Inflammatory macrophage treated with lipopolysaccharide for 4 hours (primary cell): ENCODE measurements around the gene ATR.
"Not testable (repeated sequence)": the region's sequence is repeated elsewhere in the genome, so short reads cannot be mapped to it uniquely, and the experiment has no call there.

Experiments used
- DNase-seq: peaks from one replicate; pipeline ENCODE4 v3.0.0-alpha.2; 2020

The ATR gene

GRCh38 chr3:142578329-142579223 lies at the start of gene ATR:
Gene ATR (minus strand): TSS chr3:142578733. CDS start chr3:142578704, 29 bp downstream.
- peak; percentile 99 for DNase-seq

DNA sequence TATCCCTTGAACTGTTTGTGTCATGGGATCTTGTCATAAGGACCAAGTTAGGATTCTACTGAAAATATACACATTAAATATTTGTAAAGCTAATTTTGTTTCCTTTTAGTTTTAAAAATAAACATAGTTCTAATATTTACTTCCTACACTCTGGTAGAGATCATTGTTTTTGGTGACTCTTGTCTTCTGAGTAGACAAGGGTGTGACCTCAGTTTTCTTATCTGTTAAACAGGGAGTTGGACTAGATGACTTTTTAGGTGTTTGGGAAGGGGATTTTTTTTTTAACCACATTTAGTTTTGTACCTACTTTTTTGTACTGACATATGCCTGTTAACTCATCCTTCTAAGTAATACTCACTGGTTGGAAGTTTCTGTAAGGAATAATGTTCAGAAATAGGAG lies 48.4 kb upstream of the ATR start:
- no peak for DNase-seq

DNA sequence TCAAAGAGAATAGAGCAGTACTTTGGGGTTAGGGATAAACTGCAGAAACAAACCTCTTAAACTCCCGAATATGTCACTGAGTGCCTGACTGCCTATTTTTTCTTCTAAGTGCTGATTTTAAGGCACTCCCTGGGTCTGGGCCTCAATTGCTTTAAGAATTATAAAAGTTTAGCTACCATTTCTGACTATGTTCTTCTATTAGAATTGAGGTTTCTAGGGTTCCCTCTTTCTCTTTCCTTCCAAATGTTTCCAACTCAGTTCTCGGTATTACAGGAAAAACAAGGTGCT lies 46.6 kb upstream of the ATR start:
- DNase-seq: no peak

- no peak for DNase-seq
Measured at GRCh38 chr3:142624341-142625152, 46.0 kb upstream of the ATR start.

- no peak for DNase-seq
Measured at GRCh38 chr3:142623194-142623593, 44.7 kb upstream of the ATR start.

DNA sequence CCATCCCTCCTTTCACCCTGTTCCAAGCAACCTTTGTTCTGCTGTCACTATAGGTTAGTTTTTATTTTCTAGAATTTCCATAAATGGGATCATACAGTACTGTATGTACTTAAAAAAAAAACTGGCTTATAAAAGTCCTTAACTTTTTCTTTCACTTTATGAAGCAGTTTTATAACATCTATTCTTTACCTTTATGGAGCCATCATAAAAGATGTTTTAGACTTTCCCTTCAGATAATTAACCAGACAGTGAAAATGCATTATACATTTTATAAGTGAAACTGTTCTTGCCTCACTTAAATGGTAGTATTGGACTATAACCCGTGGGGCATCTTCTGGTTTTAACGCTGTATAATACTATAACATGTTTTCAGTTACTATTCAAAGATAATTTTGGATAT lies 43.9 kb upstream of the ATR start:
- no peak for DNase-seq

GRCh38 chr3:142618917-142619461 lies 40.5 kb upstream of the ATR start:
- no peak for DNase-seq

GRCh38 chr3:142615171-142615570 lies 36.6 kb upstream of the ATR start:
- no peak for DNase-seq

DNA sequence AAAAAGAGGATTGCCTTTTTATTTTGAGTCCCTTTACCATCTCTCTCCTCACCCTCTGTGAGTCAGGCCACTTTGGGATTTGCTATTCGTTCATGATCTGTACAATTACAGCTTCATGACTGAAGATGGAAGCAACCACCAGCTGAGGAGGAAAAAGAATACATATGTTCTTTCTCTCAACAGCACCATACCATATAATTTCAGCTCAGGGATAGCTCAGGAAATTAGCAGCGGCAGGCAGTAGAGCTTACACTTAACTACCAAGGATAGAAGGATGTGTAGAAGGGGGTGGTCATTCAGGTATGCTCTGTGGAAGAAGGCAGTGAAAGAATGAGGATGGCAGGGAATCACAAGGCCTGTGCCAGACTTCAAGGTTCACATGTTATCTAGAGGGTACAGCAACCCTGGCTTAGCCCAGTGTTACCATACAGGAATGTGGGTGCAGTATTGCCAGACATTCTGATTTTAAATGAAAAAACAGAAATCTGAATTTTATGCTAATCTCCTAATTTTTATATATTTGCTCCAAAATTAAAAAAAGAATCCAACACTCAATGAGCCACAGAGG lies 35.6 kb upstream of the ATR start:
- no peak for DNase-seq

GRCh38 chr3:142613491-142613890 lies 35.0 kb upstream of the ATR start:
- no peak for DNase-seq

DNA sequence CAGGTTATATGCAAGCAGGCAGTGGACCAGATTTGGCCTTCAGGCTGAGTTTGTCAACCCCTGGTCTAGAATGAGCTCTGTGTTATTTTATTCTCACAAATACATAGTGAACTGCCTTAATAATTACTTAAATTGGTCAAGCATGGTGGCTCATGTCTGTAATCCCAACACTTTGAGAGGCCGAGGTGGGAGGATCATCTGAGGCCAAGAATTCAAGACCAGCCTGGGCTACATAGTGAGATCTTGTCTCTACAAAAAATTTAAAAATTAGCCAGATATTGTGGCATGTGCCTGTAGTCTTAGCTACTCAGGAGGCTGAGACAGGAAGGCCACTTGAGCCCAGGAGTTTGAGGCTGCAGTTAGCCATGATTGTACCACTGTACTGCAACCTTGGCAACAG lies 32.7 kb upstream of the ATR start:
- DNase-seq: no peak

- DNase-seq: no peak
Measured at GRCh38 chr3:142609136-142609535, 30.6 kb upstream of the ATR start.

DNA sequence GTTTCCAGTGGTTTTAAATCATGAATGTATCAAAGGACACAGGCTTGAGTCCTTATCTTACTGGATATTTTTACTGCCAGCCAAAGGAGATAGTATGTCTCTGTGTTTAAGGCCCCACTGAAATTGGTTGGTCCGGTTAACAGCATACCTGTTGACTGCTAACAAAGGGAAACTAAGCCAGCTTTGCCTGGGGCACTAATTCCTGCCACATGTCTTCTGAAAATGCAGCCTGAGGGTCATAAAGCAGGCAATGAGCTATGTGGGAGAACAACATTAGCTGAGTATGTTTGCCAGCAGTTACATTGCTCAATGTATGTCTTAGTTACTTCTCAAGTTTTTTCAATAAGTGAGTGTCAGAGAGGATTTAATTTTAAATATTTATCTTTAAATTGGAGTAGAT lies 30.1 kb upstream of the ATR start:
- DNase-seq: no peak

- no peak for DNase-seq
Measured at GRCh38 chr3:142604940-142605339, 26.4 kb upstream of the ATR start.

DNA sequence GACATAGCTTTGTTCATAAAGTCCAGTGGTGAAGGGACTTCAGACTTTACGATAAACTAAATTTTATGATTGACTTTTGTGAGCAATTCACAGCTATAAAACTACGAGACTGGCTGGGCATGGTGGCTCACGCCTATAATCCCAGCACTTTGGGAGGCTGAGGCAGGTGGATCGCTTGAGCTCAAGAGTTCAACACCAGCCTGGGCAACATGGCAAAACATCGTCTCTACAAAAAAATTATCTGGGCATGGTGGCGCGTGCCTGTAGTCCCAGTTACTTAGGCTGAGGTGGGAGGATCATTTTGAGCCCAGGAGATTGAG lies 24.8 kb upstream of the ATR start:
- not testable (repeated sequence) for DNase-seq

GRCh38 chr3:142602619-142603385 lies 24.3 kb upstream of the ATR start:
- DNase-seq: no peak

DNA sequence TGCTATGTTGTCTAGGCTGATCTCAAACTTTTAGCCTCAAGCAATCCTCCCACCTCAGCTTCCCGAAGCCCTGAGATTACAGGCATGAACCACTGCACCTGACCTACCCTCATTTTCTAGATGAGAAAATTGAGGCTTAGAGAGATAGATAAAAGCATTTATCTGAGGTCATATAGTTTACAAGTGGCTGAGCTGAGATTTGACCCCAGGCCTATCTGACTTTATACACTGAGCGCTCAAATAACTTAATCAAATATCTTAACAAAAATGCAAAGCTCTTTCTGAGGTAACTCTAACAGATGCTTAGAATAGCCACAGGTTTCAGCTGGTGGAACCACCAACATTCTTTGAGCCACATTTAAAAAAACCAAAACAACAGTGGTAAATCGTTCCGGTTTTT lies 23.2 kb upstream of the ATR start:
- DNase-seq: no peak

GRCh38 chr3:142597906-142598305 lies 19.4 kb upstream of the ATR start:
- DNase-seq: no peak

GRCh38 chr3:142596726-142597088 lies 18.2 kb upstream of the ATR start:
- no peak for DNase-seq

GRCh38 chr3:142595951-142596725 lies 17.6 kb upstream of the ATR start, which contains the start of gene PLS1:
Gene PLS1 (plus strand): TSS chr3:142596393. CDS start chr3:142664238, 67,845 bp downstream.
- DNase-seq: peak; percentile 75

DNA sequence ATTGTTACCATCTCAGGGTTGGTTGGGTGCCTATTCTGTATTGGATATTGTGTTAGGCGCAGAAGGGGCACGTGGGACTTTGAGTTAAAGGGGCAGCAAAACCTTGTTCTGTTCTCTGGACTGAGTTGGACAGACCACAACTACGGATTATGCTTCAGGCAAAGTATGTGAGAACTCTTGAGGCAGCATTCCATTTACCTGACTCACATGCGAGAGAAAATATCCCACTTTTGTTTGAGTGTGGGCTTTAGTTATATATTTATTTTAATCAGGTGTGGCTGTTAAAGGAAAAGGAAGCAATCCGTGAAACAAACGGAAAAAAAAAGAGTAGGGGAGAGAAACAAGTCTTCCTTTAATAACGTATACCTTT lies 17.0 kb upstream of the ATR start:
- no peak for DNase-seq

DNA sequence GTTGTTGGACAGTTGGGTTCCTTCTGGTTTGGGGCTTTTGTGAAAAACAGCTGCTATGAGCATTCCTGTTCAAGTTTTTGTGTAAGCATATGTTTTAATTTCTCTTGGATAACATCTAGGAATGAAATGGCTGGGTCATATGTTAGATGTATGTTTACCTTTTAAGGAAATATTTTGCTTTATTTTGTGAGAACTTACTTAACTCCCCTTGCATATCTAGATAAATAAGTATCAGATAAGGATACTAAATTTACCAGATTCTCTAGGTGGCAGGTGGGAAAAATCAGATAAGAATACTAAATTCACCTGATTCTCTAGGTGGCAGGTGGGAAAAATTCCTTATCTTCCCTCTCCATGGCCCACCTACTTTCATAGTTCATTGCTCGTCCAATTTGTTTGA lies 16.6 kb upstream of the ATR start:
- no peak for DNase-seq
